SK-N-SH treated with all-trans-retinoic acid at 6 μM for 48 hours (cell line): ENCODE measurements around the gene AARSD1.

Experiments
- ATAC-seq: fragments of 200-7000 bp; cut with Tn5 transposase; 3 replicates; pipeline ENCODE4 v1.9.1; 2020; ENCODE audit warnings: mild to moderate bottlenecking, moderate library complexity
- ARNTL ChIP-seq: fragments of 450-650 bp; formaldehyde crosslinking; IDR thresholded peaks from 2 replicates; pipeline ENCODE4 v1.5.0; 2020; ENCODE audit warnings: low read depth, mild to moderate bottlenecking, moderate library complexity, borderline replicate concordance
- BACH2 ChIP-seq: fragments of 250-450 bp; sonication (Bioruptor Pico); IDR thresholded peaks from 2 replicates; pipeline ENCODE4 v1.9.0; 2021; ENCODE audit warnings: mild to moderate bottlenecking, borderline replicate concordance
- ESRRG ChIP-seq: fragments of 250-450 bp; sonication (Bioruptor Pico); IDR thresholded peaks from 2 replicates; pipeline ENCODE4 v1.6.1; 2021; ENCODE audit warnings: mild to moderate bottlenecking
- GLIS3 ChIP-seq: fragments of 250-450 bp; sonication (Bioruptor Pico); IDR thresholded peaks from 2 replicates; pipeline ENCODE4 v1.5.0; 2020; ENCODE audit warnings: mild to moderate bottlenecking, moderate library complexity
- ISL1 ChIP-seq: fragments of 250-450 bp; sonication (Bioruptor Pico); IDR thresholded peaks from 2 replicates; pipeline ENCODE4 v2.1.2; 2022; ENCODE audit warnings: mild to moderate bottlenecking, moderate library complexity
- OSR1 ChIP-seq: fragments of 250-450 bp; sonication (Bioruptor Pico); IDR thresholded peaks from 2 replicates; pipeline ENCODE4 v1.8.0; 2022; ENCODE audit warnings: moderate library complexity, mild to moderate bottlenecking, inconsistent platforms
- PPARA ChIP-seq: fragments of 250-450 bp; sonication (Bioruptor Pico); IDR thresholded peaks from 2 replicates; pipeline ENCODE4 v1.5.0; 2020; ENCODE audit warnings: mild to moderate bottlenecking, borderline replicate concordance
- SNAI2 ChIP-seq: fragments of 250-450 bp; sonication (Bioruptor Pico); IDR thresholded peaks from 2 replicates; pipeline ENCODE4 v1.5.0; 2020; ENCODE audit warnings: mild to moderate bottlenecking, moderate library complexity
- TCF4 ChIP-seq: fragments of 250-450 bp; sonication (Bioruptor Pico); IDR thresholded peaks from 2 replicates; pipeline ENCODE4 v1.8.0; 2021; ENCODE audit warnings: mild to moderate bottlenecking, moderate library complexity, borderline replicate concordance
- TOX ChIP-seq: fragments of 250-450 bp; sonication (Bioruptor Pico); IDR thresholded peaks from 2 replicates; pipeline ENCODE4 v1.8.0; 2021; ENCODE audit warnings: mild to moderate bottlenecking, moderate library complexity, borderline replicate concordance
- ZC3H10 ChIP-seq: fragments of 250-450 bp; sonication (Bioruptor Pico); IDR thresholded peaks from 2 replicates; pipeline ENCODE4 v1.5.1; 2021; ENCODE audit warnings: mild to moderate bottlenecking, moderate library complexity
- ZFP3 ChIP-seq: fragments of 250-450 bp; sonication (Bioruptor Pico); IDR thresholded peaks from 2 replicates; pipeline ENCODE4 v1.5.0; 2020; ENCODE audit warnings: mild to moderate bottlenecking, moderate library complexity
- ZFP30 ChIP-seq: fragments of 450-650 bp; formaldehyde crosslinking; IDR thresholded peaks from 2 replicates; pipeline ENCODE4 v1.5.0; 2022; ENCODE audit warnings: mild to moderate bottlenecking, moderate library complexity
- ZNF565 ChIP-seq: fragments of 450-650 bp; formaldehyde crosslinking; conservative IDR thresholded peaks from 2 replicates; pipeline ENCODE4 v1.5.0; 2020; ENCODE audit warnings: low read depth, mild to moderate bottlenecking, moderate library complexity
- ZNF70 ChIP-seq: fragments of 450-650 bp; formaldehyde crosslinking; IDR thresholded peaks from 2 replicates; pipeline ENCODE4 v1.5.0; 2020; ENCODE audit warnings: mild to moderate bottlenecking, moderate library complexity
- ZNF8 ChIP-seq: fragments of 450-650 bp; formaldehyde crosslinking; IDR thresholded peaks from 2 replicates; pipeline ENCODE4 v1.5.0; 2020; ENCODE audit warnings: mild to moderate bottlenecking, moderate library complexity
- TF ChIP-seq, protein P1 (sequence below): fragments of 250-450 bp; sonication (Bioruptor Pico); IDR thresholded peaks from 2 replicates; pipeline ENCODE4 v1.5.0; 2020; ENCODE audit warnings: mild to moderate bottlenecking, moderate library complexity
- TF ChIP-seq, protein P2 (sequence below): fragments of 250-450 bp; sonication (Bioruptor Pico); IDR thresholded peaks from 2 replicates; pipeline ENCODE4 v1.8.0; 2020; ENCODE audit warnings: mild to moderate bottlenecking, moderate library complexity, borderline replicate concordance
- TF ChIP-seq, protein P3 (sequence below): fragments of 250-450 bp; sonication (Bioruptor Pico); IDR thresholded peaks from 2 replicates; pipeline ENCODE4 v1.8.0; 2021; ENCODE audit warnings: low read depth, mild to moderate bottlenecking, moderate library complexity, borderline replicate concordance
- TF ChIP-seq, protein P4 (sequence below): fragments of 250-450 bp; sonication (Bioruptor Pico); IDR thresholded peaks from 2 replicates; pipeline ENCODE4 v1.5.1; 2021; ENCODE audit warnings: mild to moderate bottlenecking, moderate library complexity
- TF ChIP-seq, protein P5 (sequence below): fragments of 250-450 bp; sonication (Bioruptor Pico); IDR thresholded peaks from 2 replicates; pipeline ENCODE4 v1.5.1; 2020; ENCODE audit warnings: low read depth, mild to moderate bottlenecking, moderate library complexity

The AARSD1 gene

DNA sequence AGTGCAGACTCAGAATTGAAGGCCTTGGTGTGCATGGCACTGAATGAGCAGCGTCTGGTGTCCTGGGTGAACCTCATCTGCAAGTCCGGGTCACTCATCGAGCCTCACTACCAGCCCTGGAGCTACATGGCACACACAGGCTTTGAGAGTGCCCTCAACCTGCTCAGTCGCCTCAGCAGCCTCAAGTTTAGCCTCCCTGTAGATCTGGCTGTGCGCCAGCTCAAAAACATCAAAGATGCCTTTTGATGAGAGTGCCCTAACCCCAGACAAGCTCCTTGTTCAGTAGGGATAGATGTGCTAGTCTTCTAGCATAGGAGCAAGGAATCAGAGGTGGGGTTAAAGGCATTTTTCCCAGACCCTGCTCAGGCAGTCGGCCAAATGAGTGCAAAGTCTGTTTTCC, 27.2 kb upstream of the AARSD1 start:
- ATAC-seq: no peak
- TF ChIP-seq ZFP30 (CRISPR knock-in tag) (no peak), TCF4 (CRISPR knock-in tag) (no peak), BACH2 (CRISPR knock-in tag) (no peak), GLIS3 (CRISPR knock-in tag) (no peak), ZNF8 (CRISPR knock-in tag) (no peak), ISL1 (CRISPR knock-in tag) (no peak), TOX (CRISPR knock-in tag) (no peak)
- TF ChIP-seq, protein P1, sequence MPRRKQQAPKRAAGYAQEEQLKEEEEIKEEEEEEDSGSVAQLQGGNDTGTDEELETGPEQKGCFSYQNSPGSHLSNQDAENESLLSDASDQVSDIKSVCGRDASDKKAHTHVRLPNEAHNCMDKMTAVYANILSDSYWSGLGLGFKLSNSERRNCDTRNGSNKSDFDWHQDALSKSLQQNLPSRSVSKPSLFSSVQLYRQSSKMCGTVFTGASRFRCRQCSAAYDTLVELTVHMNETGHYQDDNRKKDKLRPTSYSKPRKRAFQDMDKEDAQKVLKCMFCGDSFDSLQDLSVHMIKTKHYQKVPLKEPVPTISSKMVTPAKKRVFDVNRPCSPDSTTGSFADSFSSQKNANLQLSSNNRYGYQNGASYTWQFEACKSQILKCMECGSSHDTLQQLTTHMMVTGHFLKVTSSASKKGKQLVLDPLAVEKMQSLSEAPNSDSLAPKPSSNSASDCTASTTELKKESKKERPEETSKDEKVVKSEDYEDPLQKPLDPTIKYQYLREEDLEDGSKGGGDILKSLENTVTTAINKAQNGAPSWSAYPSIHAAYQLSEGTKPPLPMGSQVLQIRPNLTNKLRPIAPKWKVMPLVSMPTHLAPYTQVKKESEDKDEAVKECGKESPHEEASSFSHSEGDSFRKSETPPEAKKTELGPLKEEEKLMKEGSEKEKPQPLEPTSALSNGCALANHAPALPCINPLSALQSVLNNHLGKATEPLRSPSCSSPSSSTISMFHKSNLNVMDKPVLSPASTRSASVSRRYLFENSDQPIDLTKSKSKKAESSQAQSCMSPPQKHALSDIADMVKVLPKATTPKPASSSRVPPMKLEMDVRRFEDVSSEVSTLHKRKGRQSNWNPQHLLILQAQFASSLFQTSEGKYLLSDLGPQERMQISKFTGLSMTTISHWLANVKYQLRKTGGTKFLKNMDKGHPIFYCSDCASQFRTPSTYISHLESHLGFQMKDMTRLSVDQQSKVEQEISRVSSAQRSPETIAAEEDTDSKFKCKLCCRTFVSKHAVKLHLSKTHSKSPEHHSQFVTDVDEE (CRISPR knock-in tag): no peak
- TF ChIP-seq, protein P2, sequence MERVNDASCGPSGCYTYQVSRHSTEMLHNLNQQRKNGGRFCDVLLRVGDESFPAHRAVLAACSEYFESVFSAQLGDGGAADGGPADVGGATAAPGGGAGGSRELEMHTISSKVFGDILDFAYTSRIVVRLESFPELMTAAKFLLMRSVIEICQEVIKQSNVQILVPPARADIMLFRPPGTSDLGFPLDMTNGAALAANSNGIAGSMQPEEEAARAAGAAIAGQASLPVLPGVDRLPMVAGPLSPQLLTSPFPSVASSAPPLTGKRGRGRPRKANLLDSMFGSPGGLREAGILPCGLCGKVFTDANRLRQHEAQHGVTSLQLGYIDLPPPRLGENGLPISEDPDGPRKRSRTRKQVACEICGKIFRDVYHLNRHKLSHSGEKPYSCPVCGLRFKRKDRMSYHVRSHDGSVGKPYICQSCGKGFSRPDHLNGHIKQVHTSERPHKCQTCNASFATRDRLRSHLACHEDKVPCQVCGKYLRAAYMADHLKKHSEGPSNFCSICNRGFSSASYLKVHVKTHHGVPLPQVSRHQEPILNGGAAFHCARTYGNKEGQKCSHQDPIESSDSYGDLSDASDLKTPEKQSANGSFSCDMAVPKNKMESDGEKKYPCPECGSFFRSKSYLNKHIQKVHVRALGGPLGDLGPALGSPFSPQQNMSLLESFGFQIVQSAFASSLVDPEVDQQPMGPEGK (CRISPR knock-in tag): no peak

DNA sequence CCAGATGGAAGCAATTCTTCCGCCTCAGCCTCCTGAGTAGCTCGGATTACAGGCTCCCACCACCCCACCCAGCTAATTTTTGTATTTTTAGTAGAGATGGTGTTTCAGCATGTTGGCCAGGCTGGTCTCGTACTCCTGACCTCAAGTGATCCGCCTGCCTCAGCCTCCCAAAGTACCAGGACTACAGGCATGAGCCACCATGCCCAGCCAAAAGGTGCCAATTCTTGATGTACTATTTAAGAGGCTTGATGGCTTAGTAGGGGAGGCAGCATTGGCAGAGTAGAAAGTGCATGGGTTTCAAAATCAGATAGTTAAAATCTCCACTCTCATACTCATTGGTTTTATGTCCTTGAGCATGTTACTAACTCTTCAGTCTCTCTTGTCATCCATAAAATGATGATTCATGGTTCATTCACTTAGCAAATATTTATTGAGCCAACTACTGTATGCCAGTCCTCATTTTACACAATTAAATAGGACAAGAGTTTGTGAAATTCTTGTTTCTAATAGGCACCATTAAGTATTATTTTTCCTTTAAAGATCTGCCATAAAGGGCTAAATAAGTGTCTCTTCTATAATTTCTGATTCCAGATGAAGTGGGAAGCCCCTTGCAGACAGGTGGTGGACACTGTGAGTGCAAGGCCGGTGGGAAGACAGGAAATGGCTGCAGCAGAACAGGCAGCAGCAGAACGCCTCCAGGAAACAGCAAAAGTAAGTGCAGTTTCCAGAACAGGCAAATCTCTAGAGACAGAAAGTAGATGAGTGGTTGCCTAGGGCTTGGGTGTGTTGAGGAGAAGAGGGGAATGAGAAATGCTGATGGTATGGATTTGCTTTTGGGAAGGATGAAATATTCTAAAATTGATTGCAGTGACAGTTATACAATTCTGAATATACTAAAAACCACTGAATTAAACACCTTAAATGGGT, 25.7 kb upstream of the AARSD1 start:
- ATAC-seq: no peak
- TF ChIP-seq TOX (CRISPR knock-in tag): no peak

DNA sequence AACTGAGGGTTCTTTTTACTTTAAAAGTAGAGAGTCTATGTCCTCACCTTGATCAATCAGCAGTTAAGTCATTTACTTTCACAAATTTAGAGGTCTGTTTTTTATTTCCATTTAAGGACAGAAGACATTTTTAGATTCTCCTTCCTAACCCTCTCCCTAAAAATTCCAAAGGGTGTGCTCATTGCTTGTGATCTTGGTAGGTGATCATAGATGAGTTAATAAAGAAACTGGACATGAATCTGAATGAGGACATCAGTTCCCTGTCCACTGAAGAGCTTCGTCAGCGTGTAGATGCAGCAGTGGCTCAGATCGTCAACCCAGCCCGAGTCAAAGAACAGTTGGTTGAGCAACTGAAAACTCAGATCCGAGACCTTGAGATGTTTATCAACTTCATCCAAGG, 24.9 kb upstream of the AARSD1 start:
- TF ChIP-seq, protein P1 (CRISPR knock-in tag): no peak
- TF ChIP-seq GLIS3 (CRISPR knock-in tag): no peak
- TF ChIP-seq ARNTL (CRISPR knock-in tag): no peak
- TF ChIP-seq ZNF70: no peak
- no peak for TF ChIP-seq ZC3H10 (CRISPR knock-in tag)
- TF ChIP-seq ZFP3 (CRISPR knock-in tag): no peak
- no peak for TF ChIP-seq TCF4 (CRISPR knock-in tag)
- TF ChIP-seq ESRRG (CRISPR knock-in tag): no peak
- ATAC-seq: no peak

DNA sequence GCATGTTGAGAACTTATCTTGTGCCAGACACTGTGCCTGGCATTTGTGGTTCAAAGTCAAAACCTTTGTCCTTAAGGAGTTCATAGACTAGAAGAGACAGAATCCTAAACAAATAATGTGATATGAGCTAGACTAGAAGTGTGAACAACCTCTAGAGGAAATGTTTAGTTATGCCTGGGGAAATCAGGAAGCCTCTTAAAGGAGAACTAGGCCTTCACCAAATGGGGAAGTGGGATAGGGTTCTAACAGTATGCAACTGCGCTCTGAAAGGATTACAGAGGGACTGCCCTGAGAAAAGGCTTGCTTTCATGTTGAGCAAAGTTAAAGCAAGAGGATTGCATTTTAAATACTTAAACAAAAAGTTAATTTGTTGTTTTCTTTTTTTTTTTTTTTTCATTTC, 21.0 kb upstream of the AARSD1 start:
- ATAC-seq: no peak
- TF ChIP-seq ZNF565 (CRISPR knock-in tag): no peak

DNA sequence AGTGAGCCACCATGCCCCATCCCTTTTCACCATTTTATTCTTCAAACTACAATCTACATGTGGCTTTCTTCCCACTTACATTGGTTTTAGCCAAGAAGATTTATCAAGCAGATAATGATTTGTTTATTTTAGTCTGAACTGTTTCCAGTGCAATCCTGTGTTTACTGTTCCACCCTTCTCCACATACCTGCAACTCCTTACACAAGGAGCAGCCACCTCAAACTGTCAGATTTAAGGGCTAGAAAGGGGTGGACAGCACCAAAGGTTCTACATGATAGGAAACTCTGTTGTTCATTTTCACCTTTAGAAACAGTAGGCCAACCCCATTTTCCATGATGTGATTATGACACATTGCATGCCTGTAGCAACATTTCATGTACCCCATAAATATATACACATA, 18.0 kb upstream of the AARSD1 start:
- ATAC-seq: no peak
- TF ChIP-seq TOX (CRISPR knock-in tag): no peak
- no peak for TF ChIP-seq ZFP3 (CRISPR knock-in tag)
- TF ChIP-seq, protein P3, sequence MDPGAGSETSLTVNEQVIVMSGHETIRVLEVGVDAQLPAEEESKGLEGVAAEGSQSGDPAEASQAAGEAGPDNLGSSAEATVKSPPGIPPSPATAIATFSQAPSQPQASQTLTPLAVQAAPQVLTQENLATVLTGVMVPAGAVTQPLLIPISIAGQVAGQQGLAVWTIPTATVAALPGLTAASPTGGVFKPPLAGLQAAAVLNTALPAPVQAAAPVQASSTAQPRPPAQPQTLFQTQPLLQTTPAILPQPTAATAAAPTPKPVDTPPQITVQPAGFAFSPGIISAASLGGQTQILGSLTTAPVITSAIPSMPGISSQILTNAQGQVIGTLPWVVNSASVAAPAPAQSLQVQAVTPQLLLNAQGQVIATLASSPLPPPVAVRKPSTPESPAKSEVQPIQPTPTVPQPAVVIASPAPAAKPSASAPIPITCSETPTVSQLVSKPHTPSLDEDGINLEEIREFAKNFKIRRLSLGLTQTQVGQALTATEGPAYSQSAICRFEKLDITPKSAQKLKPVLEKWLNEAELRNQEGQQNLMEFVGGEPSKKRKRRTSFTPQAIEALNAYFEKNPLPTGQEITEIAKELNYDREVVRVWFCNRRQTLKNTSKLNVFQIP: no peak
- TF ChIP-seq ISL1 (CRISPR knock-in tag): no peak
- TF ChIP-seq, protein P4, sequence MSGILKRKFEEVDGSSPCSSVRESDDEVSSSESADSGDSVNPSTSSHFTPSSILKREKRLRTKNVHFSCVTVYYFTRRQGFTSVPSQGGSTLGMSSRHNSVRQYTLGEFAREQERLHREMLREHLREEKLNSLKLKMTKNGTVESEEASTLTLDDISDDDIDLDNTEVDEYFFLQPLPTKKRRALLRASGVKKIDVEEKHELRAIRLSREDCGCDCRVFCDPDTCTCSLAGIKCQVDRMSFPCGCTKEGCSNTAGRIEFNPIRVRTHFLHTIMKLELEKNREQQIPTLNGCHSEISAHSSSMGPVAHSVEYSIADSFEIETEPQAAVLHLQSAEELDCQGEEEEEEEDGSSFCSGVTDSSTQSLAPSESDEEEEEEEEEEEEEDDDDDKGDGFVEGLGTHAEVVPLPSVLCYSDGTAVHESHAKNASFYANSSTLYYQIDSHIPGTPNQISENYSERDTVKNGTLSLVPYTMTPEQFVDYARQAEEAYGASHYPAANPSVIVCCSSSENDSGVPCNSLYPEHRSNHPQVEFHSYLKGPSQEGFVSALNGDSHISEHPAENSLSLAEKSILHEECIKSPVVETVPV: no peak
- no peak for TF ChIP-seq BACH2 (CRISPR knock-in tag)
- TF ChIP-seq SNAI2: no peak
- TF ChIP-seq ZNF70: no peak
- TF ChIP-seq, protein P5, sequence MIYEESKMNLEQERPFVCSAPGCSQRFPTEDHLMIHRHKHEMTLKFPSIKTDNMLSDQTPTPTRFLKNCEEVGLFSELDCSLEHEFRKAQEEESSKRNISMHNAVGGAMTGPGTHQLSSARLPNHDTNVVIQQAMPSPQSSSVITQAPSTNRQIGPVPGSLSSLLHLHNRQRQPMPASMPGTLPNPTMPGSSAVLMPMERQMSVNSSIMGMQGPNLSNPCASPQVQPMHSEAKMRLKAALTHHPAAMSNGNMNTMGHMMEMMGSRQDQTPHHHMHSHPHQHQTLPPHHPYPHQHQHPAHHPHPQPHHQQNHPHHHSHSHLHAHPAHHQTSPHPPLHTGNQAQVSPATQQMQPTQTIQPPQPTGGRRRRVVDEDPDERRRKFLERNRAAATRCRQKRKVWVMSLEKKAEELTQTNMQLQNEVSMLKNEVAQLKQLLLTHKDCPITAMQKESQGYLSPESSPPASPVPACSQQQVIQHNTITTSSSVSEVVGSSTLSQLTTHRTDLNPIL (CRISPR knock-in tag): no peak
- no peak for TF ChIP-seq OSR1
- TF ChIP-seq ZNF565 (CRISPR knock-in tag): no peak
- TF ChIP-seq PPARA (CRISPR knock-in tag): no peak
